Neural cell (in vitro differentiated cells): ENCODE results near the gene HOXA5. TPM values are rescaled to one million over a fixed set of nuclear protein-coding genes. Genes with fewer than 3 reads are reported as not detected.

Experiments used
- H2AFZ ChIP-seq: fragments of 200-600, 300-800 bp; sonication (generic), shearing (Covaris generic); 2 replicates; pipeline ENCODE4 v1.6.0; 2014; ENCODE audit warnings: low read depth, mild to moderate bottlenecking, antibody characterized with exemption, low read length, moderate library complexity
- H3F3A ChIP-seq: fragments of 200-600 bp; shearing (Covaris generic); 2 replicates; pipeline ENCODE4 v1.6.1; 2016; ENCODE audit warnings: mild to moderate bottlenecking, moderate library complexity, mixed read lengths, antibody characterized with exemption, low read length; ENCODE audit not compliant: insufficient read depth, poor library complexity, severe bottlenecking
- H3K27ac ChIP-seq: fragments of 200-600, 300-800 bp; sonication (generic), shearing (Covaris generic); 2 replicates; pipeline ENCODE4 v1.5.1; 2014; ENCODE audit warnings: mild to moderate bottlenecking, low read length, moderate library complexity
- H3K27me3 ChIP-seq: fragments of 300-800, 200-600 bp; sonication (generic), shearing (Covaris generic); 2 replicates; pipeline ENCODE4 v1.6.0; 2014; ENCODE audit warnings: mild to moderate bottlenecking, low read depth, low read length, moderate library complexity; ENCODE audit not compliant: insufficient read depth
- H3K36me3 ChIP-seq: fragments of 300-800, 200-600 bp; sonication (generic), shearing (Covaris generic); 2 replicates; pipeline ENCODE4 v1.5.1; 2014; ENCODE audit warnings: mild to moderate bottlenecking, antibody characterized with exemption, low read length, moderate library complexity; ENCODE audit not compliant: insufficient read depth
- H3K4me2 ChIP-seq: fragments of 300-800, 200-600 bp; sonication (generic), shearing (Covaris generic); 2 replicates; pipeline ENCODE4 v1.6.0; 2014; ENCODE audit warnings: mild to moderate bottlenecking, low read length
- H3K4me3 ChIP-seq: fragments of 300-800, 200-600 bp; sonication (generic), shearing (Covaris generic); 2 replicates; pipeline ENCODE4 v1.5.1; 2014; ENCODE audit warnings: mild to moderate bottlenecking, low read length, moderate library complexity
- H3K79me2 ChIP-seq: fragments of 200-600 bp; shearing (Covaris generic); replicated peaks from 2 replicates; pipeline ENCODE4 v1.6.0; 2014; ENCODE audit warnings: mild to moderate bottlenecking, low read length, moderate library complexity; ENCODE audit not compliant: insufficient read depth
- H3K9ac ChIP-seq: fragments of 300-800, 200-600 bp; sonication (generic), shearing (Covaris generic); 2 replicates; pipeline ENCODE4 v1.6.1; 2016; ENCODE audit warnings: mild to moderate bottlenecking, low read length, mixed read lengths
- H3K9me2 ChIP-seq: fragments of 200-600 bp; shearing (Covaris generic); 2 replicates; pipeline ENCODE4 v1.6.1; 2016; ENCODE audit warnings: mild to moderate bottlenecking, low read length, mixed read lengths; ENCODE audit not compliant: insufficient read depth
- H3K9me3 ChIP-seq: fragments of 200-600, 300-800 bp; sonication (generic), shearing (Covaris generic); 2 replicates; pipeline ENCODE4 v1.6.1; 2016; ENCODE audit warnings: mild to moderate bottlenecking, mixed run types, low read length, moderate library complexity, mixed read lengths
- H4K20me1 ChIP-seq: fragments of 200-600 bp; shearing (Covaris generic); 2 replicates; pipeline ENCODE4 v1.6.1; 2016; ENCODE audit warnings: mild to moderate bottlenecking, mixed run types; ENCODE audit not compliant: insufficient read depth
- CTCF ChIP-seq: fragments of 450-650 bp; IDR thresholded peaks from 2 replicates; pipeline ENCODE4 v1.5.1; 2014; ENCODE audit warnings: antibody characterized with exemption, mild to moderate bottlenecking, moderate library complexity; ENCODE audit not compliant: poor library complexity, severe bottlenecking
- EP300 ChIP-seq: fragments of 450-650 bp; conservative IDR thresholded peaks from 2 replicates; pipeline ENCODE4 v1.6.1; 2014; ENCODE audit warnings: antibody characterized with exemption, mild to moderate bottlenecking, moderate library complexity; ENCODE audit not compliant: poor library complexity, severe bottlenecking
- EZH2 ChIP-seq: fragments of 200-600, 300-800 bp; shearing (Covaris generic), sonication (generic); IDR thresholded peaks from 2 replicates; pipeline ENCODE4 v1.6.1; 2014; ENCODE audit warnings: antibody characterized with exemption, low read length, borderline replicate concordance, mild to moderate bottlenecking; ENCODE audit not compliant: insufficient read depth, poor library complexity, severe bottlenecking
- MXI1 ChIP-seq: fragments of 450-650 bp; conservative IDR thresholded peaks from 2 replicates; pipeline ENCODE4 v1.6.1; 2014; ENCODE audit warnings: antibody characterized with exemption, mild to moderate bottlenecking; ENCODE audit not compliant: poor library complexity, severe bottlenecking
- POLR2AphosphoS5 ChIP-seq: IDR thresholded peaks from 2 replicates; pipeline ENCODE4 v1.6.1; 2012
- RAD21 ChIP-seq: fragments of 450-650 bp; conservative IDR thresholded peaks from 2 replicates; pipeline ENCODE4 v1.6.1; 2014; ENCODE audit warnings: antibody characterized with exemption, mild to moderate bottlenecking, moderate library complexity
- REST ChIP-seq: IDR thresholded peaks from 2 replicates; pipeline ENCODE4 v1.6.1; 2012; ENCODE audit warnings: borderline replicate concordance
- SMC3 ChIP-seq: fragments of 450-650 bp; conservative IDR thresholded peaks from 2 replicates; pipeline ENCODE4 v1.6.1; 2014; ENCODE audit warnings: antibody characterized with exemption, mild to moderate bottlenecking, moderate library complexity; ENCODE audit not compliant: poor library complexity
- TAF1 ChIP-seq: IDR thresholded peaks from 2 replicates; pipeline ENCODE4 v1.6.1; 2012; ENCODE audit warnings: low read depth
- polyA plus RNA-seq: library from polyadenylated mRNA; depleted of rRNA; stranded (reverse); fragments of >200 nt; gene quantifications from 2 replicates; pipeline ENCODE4 v1.2.3, GENCODE V29; 2014

Gene HOXA5
- polyA plus RNA-seq, 1 donor from 2014 or later, result not detected

- no peak overlapping the region for H3K4me2 ChIP-seq
These were observed 27.8 kb upstream of the HOXA5 start for GRCh38 chr7:27171325-27171636.

More at GRCh38 chr7:27171325-27171636, 27.8 kb upstream of the HOXA5 start:
- H4K20me1 ChIP-seq, result no peaks in the 10 kb centered on the region
- TF ChIP-seq RAD21, result no peak
- no peak for TF ChIP-seq EZH2
- no peak for TF ChIP-seq CTCF
- no peak for TF ChIP-seq SMC3
- TF ChIP-seq REST, result no peak
- TF ChIP-seq POLR2AphosphoS5, result no peak
- TF ChIP-seq MXI1, result no peak
- TF ChIP-seq EP300, result no peak
- TF ChIP-seq TAF1, result no peak
- H3K9me3 ChIP-seq, result peaks cover 9% of the 10 kb centered on the region
- H3K27ac ChIP-seq, result no peak overlapping the region
- peaks cover 100% of the 10 kb centered on the region for H3K27me3 ChIP-seq
- H3K36me3 ChIP-seq, result no peaks in the 10 kb centered on the region
- no peak overlapping the region for H3K4me3 ChIP-seq
- H2AFZ ChIP-seq, result no peak overlapping the region
- no peaks in the 10 kb centered on the region for H3K9me2 ChIP-seq
- no peaks in the 10 kb centered on the region for H3K79me2 ChIP-seq
- no peak overlapping the region for H3K9ac ChIP-seq
- H3F3A ChIP-seq, result no peaks in the 10 kb centered on the region
